PC-9 (cell line): Measurements from ENCODE around the gene RCC1.

Source experiments
- EZH2 ChIP-seq: fragments of 200-600 bp; sonication (generic); IDR thresholded peaks from 2 replicates; pipeline ENCODE4 v1.8.0; 2017; ENCODE audit warnings: antibody characterized with exemption, low read depth
- TF ChIP-seq, protein P1 (sequence below): fragments of 200-600 bp; sonication (generic); conservative IDR thresholded peaks from 2 replicates; pipeline ENCODE4 v1.6.1; 2017; ENCODE audit warnings: mixed run types, antibody characterized with exemption, mild to moderate bottlenecking, moderate library complexity

DNA sequence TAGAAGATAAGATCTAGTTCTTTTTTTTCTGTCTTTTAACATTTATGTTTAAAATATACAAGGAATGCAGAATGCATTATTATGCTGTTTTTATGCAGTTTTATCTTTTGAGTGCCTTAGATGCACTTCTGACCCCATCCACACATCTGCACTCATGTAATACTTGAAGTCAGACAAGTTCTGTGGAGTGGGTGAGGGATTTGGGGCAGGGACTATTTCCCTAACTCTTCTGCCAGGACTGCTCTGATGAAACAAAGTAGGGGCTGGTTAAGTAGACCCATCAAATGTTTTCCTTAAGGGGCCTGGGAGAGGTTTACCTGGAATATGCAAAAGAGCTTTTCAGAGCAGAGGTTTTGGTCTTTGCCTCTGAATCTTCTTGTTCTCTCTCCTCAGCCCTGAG, 58.5 kb downstream of the RCC1 start:
- TF ChIP-seq, protein P1, sequence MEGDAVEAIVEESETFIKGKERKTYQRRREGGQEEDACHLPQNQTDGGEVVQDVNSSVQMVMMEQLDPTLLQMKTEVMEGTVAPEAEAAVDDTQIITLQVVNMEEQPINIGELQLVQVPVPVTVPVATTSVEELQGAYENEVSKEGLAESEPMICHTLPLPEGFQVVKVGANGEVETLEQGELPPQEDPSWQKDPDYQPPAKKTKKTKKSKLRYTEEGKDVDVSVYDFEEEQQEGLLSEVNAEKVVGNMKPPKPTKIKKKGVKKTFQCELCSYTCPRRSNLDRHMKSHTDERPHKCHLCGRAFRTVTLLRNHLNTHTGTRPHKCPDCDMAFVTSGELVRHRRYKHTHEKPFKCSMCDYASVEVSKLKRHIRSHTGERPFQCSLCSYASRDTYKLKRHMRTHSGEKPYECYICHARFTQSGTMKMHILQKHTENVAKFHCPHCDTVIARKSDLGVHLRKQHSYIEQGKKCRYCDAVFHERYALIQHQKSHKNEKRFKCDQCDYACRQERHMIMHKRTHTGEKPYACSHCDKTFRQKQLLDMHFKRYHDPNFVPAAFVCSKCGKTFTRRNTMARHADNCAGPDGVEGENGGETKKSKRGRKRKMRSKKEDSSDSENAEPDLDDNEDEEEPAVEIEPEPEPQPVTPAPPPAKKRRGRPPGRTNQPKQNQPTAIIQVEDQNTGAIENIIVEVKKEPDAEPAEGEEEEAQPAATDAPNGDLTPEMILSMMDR = no peak
- no peak for TF ChIP-seq EZH2
